ENCODE measurements around the gene CHD5.

Gene CHD5

GRCh38 chr1:6144175-6144574 lies 35.9 kb downstream of the CHD5 start:
- no peak overlapping the region for H3K27ac Mint-ChIP-seq
- no peaks in the 10 kb centered on the region for H3K36me3 Mint-ChIP-seq (ENCODE audit: low read depth)
- H3K9me3 Mint-ChIP-seq, result no peaks in the 10 kb centered on the region
- peaks cover 7% of the 10 kb centered on the region for H3K4me1 Mint-ChIP-seq (ENCODE audit: low read depth)
- H3K4me3 Mint-ChIP-seq, result no peak overlapping the region
- no peak for DNase-seq
- peaks cover 18% of the 10 kb centered on the region for H3K27me3 Mint-ChIP-seq

- Mint-ChIP-seq H3K27me3 (peaks cover 16% of the 10 kb centered on the region), H3K36me3 (ENCODE audit: low read depth) (no peaks in the 10 kb centered on the region), H3K4me1 (ENCODE audit: low read depth) (peaks cover 4% of the 10 kb centered on the region), H3K27ac (no peak overlapping the region), H3K9me3 (no peaks in the 10 kb centered on the region), H3K4me3 (no peak overlapping the region)
- DNase-seq, result no peak
These were observed 36.7 kb downstream of the CHD5 start for GRCh38 chr1:6143395-6143794.

- Mint-ChIP-seq H3K27me3 (peaks cover 11% of the 10 kb centered on the region), H3K9me3 (no peaks in the 10 kb centered on the region), H3K27ac (no peak overlapping the region), H3K4me3 (no peak overlapping the region), H3K36me3 (ENCODE audit: low read depth) (no peaks in the 10 kb centered on the region), H3K4me1 (ENCODE audit: low read depth) (no peaks in the 10 kb centered on the region)
- DNase-seq, result no peak
These were observed 37.4 kb downstream of the CHD5 start for GRCh38 chr1:6142734-6143133.

GRCh38 chr1:6142036-6142621 lies 38.0 kb downstream of the CHD5 start:
- H3K4me1 Mint-ChIP-seq (ENCODE audit: low read depth), result no peaks in the 10 kb centered on the region
- peaks cover 6% of the 10 kb centered on the region for H3K27me3 Mint-ChIP-seq
- no peak overlapping the region for H3K27ac Mint-ChIP-seq
- H3K4me3 Mint-ChIP-seq, result no peak overlapping the region
- H3K9me3 Mint-ChIP-seq, result no peaks in the 10 kb centered on the region
- H3K36me3 Mint-ChIP-seq (ENCODE audit: low read depth), result no peaks in the 10 kb centered on the region
- DNase-seq, result no peak

- Mint-ChIP-seq H3K4me3 (no peak overlapping the region), H3K9me3 (no peaks in the 10 kb centered on the region), H3K4me1 (ENCODE audit: low read depth) (no peaks in the 10 kb centered on the region), H3K27ac (no peak overlapping the region), H3K27me3 (peaks cover 3% of the 10 kb centered on the region), H3K36me3 (ENCODE audit: low read depth) (no peaks in the 10 kb centered on the region)
- no peak for DNase-seq
These were observed 38.5 kb downstream of the CHD5 start for GRCh38 chr1:6141592-6141991.

GRCh38 chr1:6140413-6140812 lies 39.7 kb downstream of the CHD5 start:
- Mint-ChIP-seq H3K27me3 (no peaks in the 10 kb centered on the region), H3K9me3 (no peaks in the 10 kb centered on the region), H3K4me3 (no peak overlapping the region), H3K36me3 (ENCODE audit: low read depth) (no peaks in the 10 kb centered on the region), H3K4me1 (ENCODE audit: low read depth) (no peaks in the 10 kb centered on the region), H3K27ac (no peak overlapping the region)
- DNase-seq, result no peak

GRCh38 chr1:6137758-6138157 lies 42.4 kb downstream of the CHD5 start:
- no peak overlapping the region for H3K4me3 Mint-ChIP-seq
- H3K4me1 Mint-ChIP-seq (ENCODE audit: low read depth), result no peaks in the 10 kb centered on the region

GRCh38 chr1:6136516-6137220 lies 43.5 kb downstream of the CHD5 start:
- Mint-ChIP-seq H3K4me1 (ENCODE audit: low read depth) (no peaks in the 10 kb centered on the region), H3K36me3 (ENCODE audit: low read depth) (no peaks in the 10 kb centered on the region), H3K4me3 (no peak overlapping the region), H3K27ac (no peak overlapping the region), H3K27me3 (no peaks in the 10 kb centered on the region), H3K9me3 (peaks cover 5% of the 10 kb centered on the region)
- DNase-seq, result no peak

More at GRCh38 chr1:6137758-6138157, 42.4 kb downstream of the CHD5 start:
- Mint-ChIP-seq H3K27me3 (no peaks in the 10 kb centered on the region), H3K36me3 (ENCODE audit: low read depth) (no peaks in the 10 kb centered on the region), H3K9me3 (peaks cover under 1% of the 10 kb centered on the region), H3K27ac (no peak overlapping the region)
- DNase-seq, result no peak

GRCh38 chr1:6134741-6135510 lies 45.2 kb downstream of the CHD5 start:
- peaks cover 5% of the 10 kb centered on the region for H3K9me3 Mint-ChIP-seq
- H3K4me1 Mint-ChIP-seq (ENCODE audit: low read depth), result no peaks in the 10 kb centered on the region
- no peaks in the 10 kb centered on the region for H3K27me3 Mint-ChIP-seq
- no peak overlapping the region for H3K4me3 Mint-ChIP-seq
- no peak for DNase-seq
- H3K36me3 Mint-ChIP-seq (ENCODE audit: low read depth), result no peaks in the 10 kb centered on the region
- no peak overlapping the region for H3K27ac Mint-ChIP-seq

GRCh38 chr1:6134206-6134605 lies 45.9 kb downstream of the CHD5 start:
- Mint-ChIP-seq H3K27me3 (no peaks in the 10 kb centered on the region), H3K9me3 (peaks cover 5% of the 10 kb centered on the region), H3K27ac (no peak overlapping the region), H3K36me3 (ENCODE audit: low read depth) (no peaks in the 10 kb centered on the region), H3K4me3 (no peak overlapping the region), H3K4me1 (ENCODE audit: low read depth) (no peaks in the 10 kb centered on the region)
- DNase-seq, result no peak

- Mint-ChIP-seq H3K27ac (no peak overlapping the region), H3K27me3 (no peaks in the 10 kb centered on the region), H3K36me3 (ENCODE audit: low read depth) (no peaks in the 10 kb centered on the region), H3K4me3 (no peak overlapping the region), H3K9me3 (peaks cover 5% of the 10 kb centered on the region), H3K4me1 (ENCODE audit: low read depth) (no peaks in the 10 kb centered on the region)
- no peak for DNase-seq
These were observed 46.8 kb downstream of the CHD5 start for GRCh38 chr1:6133146-6133895.

GRCh38 chr1:6131561-6131960 lies 48.6 kb downstream of the CHD5 start:
- no peaks in the 10 kb centered on the region for H3K36me3 Mint-ChIP-seq (ENCODE audit: low read depth)
- H3K9me3 Mint-ChIP-seq, result peaks cover 5% of the 10 kb centered on the region
- peaks cover 3% of the 10 kb centered on the region for H3K4me1 Mint-ChIP-seq (ENCODE audit: low read depth)
- H3K27ac Mint-ChIP-seq, result no peak overlapping the region
- H3K4me3 Mint-ChIP-seq, result no peak overlapping the region
- no peak for DNase-seq
- peaks cover 4% of the 10 kb centered on the region for H3K27me3 Mint-ChIP-seq

- H3K4me1 Mint-ChIP-seq (ENCODE audit: low read depth), result peaks cover 3% of the 10 kb centered on the region
- H3K36me3 Mint-ChIP-seq (ENCODE audit: low read depth), result no peaks in the 10 kb centered on the region
- no peak overlapping the region for H3K4me3 Mint-ChIP-seq
- peaks cover 5% of the 10 kb centered on the region for H3K9me3 Mint-ChIP-seq
- H3K27ac Mint-ChIP-seq, result no peak overlapping the region
- H3K27me3 Mint-ChIP-seq, result peaks cover 9% of the 10 kb centered on the region
- DNase-seq, result no peak
These were observed 49.5 kb downstream of the CHD5 start for GRCh38 chr1:6130596-6130995.

GRCh38 chr1:6130036-6130435 lies 50.1 kb downstream of the CHD5 start:
- H3K27me3 Mint-ChIP-seq, result peaks cover 9% of the 10 kb centered on the region
- H3K4me1 Mint-ChIP-seq (ENCODE audit: low read depth), result peaks cover 3% of the 10 kb centered on the region
- no peak for DNase-seq
- H3K4me3 Mint-ChIP-seq, result no peak overlapping the region
- peaks cover 5% of the 10 kb centered on the region for H3K9me3 Mint-ChIP-seq
- H3K36me3 Mint-ChIP-seq (ENCODE audit: low read depth), result no peaks in the 10 kb centered on the region
- H3K27ac Mint-ChIP-seq, result no peak overlapping the region
